HG02763 (cell line): ENCODE measurements around the gene OR51B6.
"Not testable (repeated sequence)": the region's sequence is repeated elsewhere in the genome, so short reads cannot be mapped to it uniquely, and the experiment has no call there.

ENCODE experiments used
- ATAC-seq: cut with Tn5 transposase; IDR thresholded peaks from one replicate; pipeline ENCODE4 v1.9.1; 2021; ENCODE audit warnings: mild to moderate bottlenecking, moderate library complexity; ENCODE audit not compliant: unreplicated experiment

OR51B6 gene

DNA sequence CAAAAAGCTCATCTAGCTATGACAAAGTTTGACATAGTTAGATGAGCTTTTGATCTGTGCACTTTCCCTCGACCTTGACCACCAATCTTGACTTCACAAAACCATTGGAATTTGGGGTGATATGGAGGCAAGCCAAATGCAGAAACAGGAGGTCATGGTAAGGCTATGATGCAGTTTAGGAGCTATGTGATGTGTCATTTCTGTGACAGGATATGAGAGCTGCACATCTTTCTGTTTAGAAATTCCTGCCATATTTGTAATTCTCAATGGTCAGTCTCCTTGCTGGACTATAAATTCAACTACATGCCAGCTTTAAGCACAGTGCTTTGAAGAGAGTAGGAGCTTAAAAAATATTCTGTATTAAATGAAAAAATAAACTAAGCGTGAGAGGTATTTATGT lies 12.9 kb downstream of the OR51B6 start:
- ATAC-seq = no peak

GRCh38 chr11:5366365-5366764 lies 15.1 kb downstream of the OR51B6 start:
- not testable (repeated sequence) for ATAC-seq

DNA sequence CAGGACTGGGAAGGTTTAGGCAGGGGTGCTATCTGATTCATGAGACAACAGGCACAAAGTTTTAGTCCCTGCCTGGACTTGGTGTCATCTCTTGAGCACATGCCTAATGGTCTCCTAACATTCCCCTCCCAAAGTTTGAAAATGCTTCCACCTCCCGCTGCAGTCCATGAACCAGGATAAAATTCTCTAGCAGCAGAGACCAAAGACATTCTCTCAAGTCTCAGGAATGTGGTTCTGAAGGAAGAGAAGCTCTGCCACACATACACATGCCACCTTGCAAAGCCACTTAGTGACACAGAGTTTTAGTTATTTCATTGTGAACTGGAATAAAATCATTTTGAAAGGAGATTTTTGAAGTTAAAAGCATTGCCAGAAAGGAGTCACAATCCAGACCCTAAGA lies 15.5 kb downstream of the OR51B6 start:
- ATAC-seq = no peak

- no peak for ATAC-seq
Measured at GRCh38 chr11:5367448-5368074, 16.3 kb downstream of the OR51B6 start.

DNA sequence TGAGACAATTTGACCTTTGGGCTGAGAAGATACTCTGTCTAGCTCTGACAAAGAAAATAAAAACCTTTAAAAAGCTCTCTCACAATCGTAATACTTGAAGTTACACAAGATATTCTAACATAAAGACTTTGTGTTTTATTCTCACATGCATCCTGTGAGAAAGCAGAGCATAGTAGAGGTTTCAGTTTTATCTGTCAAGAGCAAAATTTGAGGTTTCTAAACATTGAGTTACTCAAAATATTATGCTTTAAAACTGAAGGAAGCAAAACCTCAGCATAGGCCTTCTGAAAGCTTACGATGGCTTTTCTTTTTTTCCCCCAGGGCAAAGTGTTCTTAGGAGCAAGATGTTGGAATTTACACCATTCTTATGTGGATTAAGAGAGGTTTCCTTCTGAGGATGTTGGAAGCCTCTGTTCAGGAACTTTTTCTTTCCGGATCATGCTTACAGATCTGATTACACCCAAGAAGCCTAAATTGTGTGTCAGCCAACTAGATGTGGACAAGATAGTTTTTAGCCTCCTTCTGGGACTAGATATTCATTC lies 17.3 kb downstream of the OR51B6 start:
- ATAC-seq = peak; percentile 49

GRCh38 chr11:5369789-5370188 lies 18.5 kb downstream of the OR51B6 start:
- ATAC-seq = no peak

DNA sequence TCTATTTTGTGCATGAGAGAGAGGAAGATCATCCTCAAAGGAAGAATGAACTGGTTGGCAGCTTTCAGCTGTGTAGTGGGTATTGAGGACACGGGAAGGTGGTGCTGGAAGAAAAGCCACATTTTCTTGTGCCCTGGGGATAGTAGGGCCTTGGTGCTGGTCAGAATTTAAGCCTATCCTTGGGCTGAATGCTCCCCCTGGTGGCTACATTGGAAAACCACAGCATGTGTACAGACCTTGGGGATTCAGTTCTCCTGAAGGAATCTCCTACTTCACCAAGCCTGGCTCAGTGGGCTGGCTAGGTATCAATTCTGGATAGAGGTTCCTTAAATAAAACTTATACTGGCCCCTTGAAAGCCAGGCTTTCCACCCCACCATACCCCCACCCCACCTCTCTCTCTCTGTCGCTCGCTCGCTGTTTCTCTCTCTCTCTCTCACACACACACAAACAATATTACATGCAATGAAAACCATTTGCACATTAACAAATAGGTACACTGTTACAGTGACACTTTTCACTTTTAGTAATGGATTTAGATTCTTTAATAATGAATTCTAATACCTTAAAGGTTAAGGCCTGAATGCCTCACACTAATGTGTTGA lies 29.5 kb downstream of the OR51B6 start:
- peak; percentile 90 for ATAC-seq

DNA sequence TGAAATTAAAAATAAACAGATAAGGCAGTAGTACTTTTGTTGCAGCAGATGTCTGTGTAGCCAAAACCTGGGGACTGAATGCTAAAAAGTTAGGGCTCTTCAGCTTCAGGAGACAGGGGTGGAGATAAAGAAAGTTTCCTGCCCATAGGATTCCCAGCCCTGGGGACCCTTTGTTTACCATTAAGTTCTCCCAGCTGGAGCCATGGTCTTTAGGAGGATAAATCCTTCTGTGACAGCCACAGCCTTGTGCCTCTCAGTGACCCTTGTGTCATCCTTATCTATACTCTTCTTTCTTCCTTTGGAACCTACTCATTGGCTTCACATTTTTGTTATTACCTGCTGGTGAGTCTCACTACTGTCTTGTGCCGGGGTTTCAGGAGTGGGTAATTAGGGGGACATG lies 32.3 kb downstream of the OR51B6 start, which contains the start of gene OR51M1:
Gene OR51M1 (plus strand): TSS at position 237 of the 400 bp plus-strand sequence. CDS start 5,587 bp downstream, outside the sequence.
- no peak for ATAC-seq

GRCh38 chr11:5384335-5384734 lies 33.0 kb downstream of the OR51B6 start:
- ATAC-seq = no peak

DNA sequence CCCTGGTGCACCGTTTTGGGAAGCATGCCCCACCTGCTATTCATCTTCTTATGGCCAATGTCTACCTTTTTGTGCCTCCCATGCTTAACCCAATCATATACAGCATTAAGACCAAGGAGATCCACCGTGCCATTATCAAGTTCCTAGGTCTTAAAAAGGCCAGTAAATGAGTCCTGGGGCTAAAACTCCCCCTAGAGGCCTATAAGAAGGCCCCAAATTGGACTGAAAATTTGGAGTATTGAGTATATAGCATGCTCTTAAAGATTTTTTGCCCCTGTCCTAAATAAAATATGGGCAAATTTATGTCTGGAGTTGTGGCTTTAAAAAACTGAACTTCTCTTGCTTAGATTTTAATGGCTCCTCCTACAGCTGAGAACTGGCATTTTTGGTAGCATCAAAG lies 38.9 kb downstream of the OR51B6 start:
- no peak for ATAC-seq

GRCh38 chr11:5394091-5394490 lies 42.8 kb downstream of the OR51B6 start:
- no peak for ATAC-seq

DNA sequence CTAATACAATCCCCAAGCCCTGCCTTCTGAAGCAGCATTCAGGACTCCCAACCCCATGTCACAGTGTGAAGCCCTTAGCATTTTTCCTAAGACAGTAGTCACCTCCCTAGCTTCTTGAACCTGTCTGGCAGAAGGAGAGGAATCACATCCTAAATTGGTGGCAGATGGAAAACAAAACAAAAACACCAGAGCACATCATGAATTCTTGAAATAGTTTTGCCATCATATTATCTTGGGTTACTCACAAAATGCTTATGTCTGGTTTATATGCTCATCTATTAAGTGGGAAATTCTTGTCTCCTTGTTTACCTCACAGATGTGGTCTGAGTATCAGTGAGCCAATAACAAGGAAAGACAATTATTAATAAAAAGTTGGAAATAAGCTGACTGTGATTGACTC lies 47.6 kb downstream of the OR51B6 start:
- ATAC-seq = no peak
